Fibroblast of villous mesenchyme (primary cell): ENCODE data around the gene KLF15. TPM values are rescaled to one million over a fixed set of nuclear protein-coding genes. Genes with fewer than 3 reads are reported as not detected.

ENCODE experiments used
- DNase-seq: peaks from one replicate; pipeline ENCODE4 v3.0.0-alpha.2; 2010; ENCODE audit warnings: low read depth
- H3K4me3 ChIP-seq: 2 replicates; pipeline ENCODE4 v1.5.1; 2011; ENCODE audit warnings: low read depth, mild to moderate bottlenecking, low read length
- total RNA-seq: library from RNA; depleted of rRNA; stranded (reverse); fragments of >200 nt; gene quantifications from 2 replicates; pipeline ENCODE4 v1.2.3, GENCODE V29; 2012
- TF ChIP-seq, protein P1 (sequence below): IDR thresholded peaks from 2 replicates; pipeline ENCODE4 v1.5.1; 2012; ENCODE audit warnings: low read depth, mild to moderate bottlenecking, low read length; ENCODE audit not compliant: insufficient read depth

KLF15 gene
- total RNA-seq, 1 donor, result 0.43 TPM

DNA sequence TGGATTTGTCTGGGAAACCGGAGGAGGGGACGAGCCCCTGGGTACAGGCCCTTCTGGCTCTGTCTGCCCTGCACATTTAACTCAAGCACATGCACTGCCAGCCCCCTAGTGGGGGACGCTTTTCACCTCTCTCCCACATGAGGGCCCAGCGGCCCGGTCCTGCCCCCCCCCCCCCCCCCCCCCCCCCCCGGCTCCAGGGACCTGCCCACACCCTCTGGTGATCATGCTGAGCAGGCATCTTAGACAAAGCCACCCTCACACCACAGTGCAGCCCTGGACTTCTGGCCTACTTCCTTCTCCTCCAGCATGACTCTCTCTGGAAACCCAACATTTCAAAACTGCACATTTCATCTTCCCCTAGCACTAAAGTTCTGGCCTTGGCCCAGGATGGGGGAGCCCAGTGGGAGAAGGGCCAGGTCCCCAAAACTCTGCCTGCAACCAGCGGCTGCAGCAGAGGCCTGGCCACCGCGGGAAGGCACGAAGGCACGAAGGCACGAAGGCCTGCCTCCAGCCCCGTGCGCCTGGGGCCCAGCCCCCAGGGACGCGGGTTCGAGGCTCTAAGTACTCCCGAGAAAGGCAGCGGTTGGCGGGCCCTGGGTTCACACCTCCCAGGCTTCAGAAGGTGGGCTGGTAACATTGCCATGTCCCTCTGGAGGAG is 14.1 kb downstream of the KLF15 start:
- TF ChIP-seq, protein P1, sequence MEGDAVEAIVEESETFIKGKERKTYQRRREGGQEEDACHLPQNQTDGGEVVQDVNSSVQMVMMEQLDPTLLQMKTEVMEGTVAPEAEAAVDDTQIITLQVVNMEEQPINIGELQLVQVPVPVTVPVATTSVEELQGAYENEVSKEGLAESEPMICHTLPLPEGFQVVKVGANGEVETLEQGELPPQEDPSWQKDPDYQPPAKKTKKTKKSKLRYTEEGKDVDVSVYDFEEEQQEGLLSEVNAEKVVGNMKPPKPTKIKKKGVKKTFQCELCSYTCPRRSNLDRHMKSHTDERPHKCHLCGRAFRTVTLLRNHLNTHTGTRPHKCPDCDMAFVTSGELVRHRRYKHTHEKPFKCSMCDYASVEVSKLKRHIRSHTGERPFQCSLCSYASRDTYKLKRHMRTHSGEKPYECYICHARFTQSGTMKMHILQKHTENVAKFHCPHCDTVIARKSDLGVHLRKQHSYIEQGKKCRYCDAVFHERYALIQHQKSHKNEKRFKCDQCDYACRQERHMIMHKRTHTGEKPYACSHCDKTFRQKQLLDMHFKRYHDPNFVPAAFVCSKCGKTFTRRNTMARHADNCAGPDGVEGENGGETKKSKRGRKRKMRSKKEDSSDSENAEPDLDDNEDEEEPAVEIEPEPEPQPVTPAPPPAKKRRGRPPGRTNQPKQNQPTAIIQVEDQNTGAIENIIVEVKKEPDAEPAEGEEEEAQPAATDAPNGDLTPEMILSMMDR, result no peak
- DNase-seq, result peak; percentile 27

GRCh38 chr3:126342211-126342610 is 15.0 kb downstream of the KLF15 start:
- H3K4me3 ChIP-seq, result no peak overlapping the region
- TF ChIP-seq, protein P1, result no peak
- no peak for DNase-seq

More for the DNA sequence above, 14.1 kb downstream of the KLF15 start:
- H3K4me3 ChIP-seq, result no peak overlapping the region

DNA sequence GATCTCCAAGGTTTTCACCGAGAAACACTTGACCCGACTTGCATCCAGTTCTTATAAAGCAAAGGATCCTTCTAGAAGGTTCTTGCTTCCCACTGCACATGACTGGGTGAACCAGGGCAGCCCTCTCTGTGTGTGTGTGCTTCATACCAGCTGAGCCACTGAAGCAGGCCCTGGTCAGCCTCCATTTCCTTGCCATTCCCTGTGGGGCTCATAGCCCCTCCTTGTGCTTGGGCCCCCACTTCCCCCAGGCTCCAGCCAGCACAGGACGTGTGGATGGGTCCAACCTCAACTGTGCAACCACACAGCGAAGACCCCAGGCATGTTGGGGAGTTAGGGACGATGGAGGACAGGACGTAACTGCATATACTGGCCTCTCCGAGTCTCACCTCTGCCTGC is 15.5 kb downstream of the KLF15 start:
- DNase-seq, result no peak
- TF ChIP-seq, protein P1, result no peak
- no peak overlapping the region for H3K4me3 ChIP-seq

DNA sequence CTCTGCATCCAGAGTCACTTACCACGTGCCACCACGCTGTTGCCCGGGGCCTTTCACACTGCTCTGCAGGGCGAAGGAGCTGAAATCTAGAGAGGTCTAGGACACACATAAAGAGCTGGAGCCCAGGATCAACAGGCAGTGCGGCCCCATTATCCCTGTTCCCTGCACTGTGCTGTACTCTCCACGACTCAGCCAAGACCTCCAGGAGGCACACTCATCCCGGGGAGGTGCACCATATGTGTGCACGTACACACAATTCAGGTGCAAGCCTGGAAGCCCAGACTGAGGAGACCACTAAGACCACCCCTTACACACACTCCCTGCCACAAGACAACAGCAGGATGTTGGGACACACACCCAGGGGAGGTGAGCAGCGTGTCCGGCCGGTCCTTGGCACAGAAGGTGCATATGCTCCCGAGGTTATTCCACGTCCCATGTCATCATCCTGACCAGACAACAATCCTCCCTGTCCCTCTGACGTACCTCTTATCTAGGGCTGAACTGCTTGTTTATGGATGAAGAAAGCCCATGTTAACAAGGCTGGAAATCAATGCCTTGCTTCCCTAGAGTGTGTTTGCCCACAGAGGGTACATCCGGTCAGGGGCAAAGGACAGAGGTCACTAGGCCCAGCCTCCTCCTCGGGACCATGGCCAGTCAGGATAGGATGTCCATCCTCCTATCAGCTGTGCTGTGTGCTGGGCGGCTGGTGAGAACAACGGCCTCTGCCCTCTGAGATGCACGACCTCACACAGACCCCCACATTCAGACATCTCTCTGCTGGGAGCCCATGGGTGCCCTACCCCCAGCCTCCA is 16.1 kb downstream of the KLF15 start:
- TF ChIP-seq, protein P1, result no peak
- no peak overlapping the region for H3K4me3 ChIP-seq
- no peak for DNase-seq

DNA sequence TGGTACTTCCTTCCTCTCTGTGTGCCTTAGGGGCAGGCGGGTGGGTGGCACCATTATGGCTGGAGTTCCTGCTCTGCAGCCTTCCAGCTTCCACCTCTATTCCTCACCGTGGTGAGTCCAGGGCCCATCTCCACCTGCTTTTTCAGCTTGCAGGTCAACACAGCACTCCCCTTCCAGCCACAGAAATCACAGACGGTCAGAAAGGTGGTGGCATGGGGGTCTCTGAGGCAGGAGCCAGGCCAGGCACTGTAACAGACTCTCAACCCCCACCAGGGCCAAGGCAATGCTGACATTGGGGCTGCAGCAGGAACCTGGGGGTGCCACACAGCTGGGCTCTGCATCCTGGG is 16.6 kb downstream of the KLF15 start:
- no peak for DNase-seq
- TF ChIP-seq, protein P1, result no peak
- no peak overlapping the region for H3K4me3 ChIP-seq

DNA sequence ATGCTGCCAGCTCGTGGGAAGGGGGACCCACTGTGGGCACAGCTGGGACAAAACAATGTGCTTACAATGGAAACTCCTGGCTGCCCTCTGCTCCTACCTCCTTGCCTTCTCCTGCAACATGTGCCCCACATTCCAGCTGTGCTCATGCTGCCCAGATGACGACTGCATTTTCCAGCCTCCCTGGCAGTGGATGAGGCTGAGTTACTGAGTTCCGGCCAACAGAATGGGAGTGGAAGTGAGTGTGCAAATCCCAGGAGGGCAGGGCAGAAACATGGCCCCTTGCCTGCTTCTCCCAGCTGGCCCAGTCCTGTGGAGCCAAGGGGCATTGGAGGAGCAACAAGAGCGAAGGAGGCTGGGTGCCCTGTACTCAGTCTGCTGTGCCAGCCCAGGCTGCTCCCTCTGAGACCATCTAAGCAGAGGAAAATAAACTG is 17.1 kb downstream of the KLF15 start:
- H3K4me3 ChIP-seq, result no peak overlapping the region
- no peak for DNase-seq
- TF ChIP-seq, protein P1, result no peak

DNA sequence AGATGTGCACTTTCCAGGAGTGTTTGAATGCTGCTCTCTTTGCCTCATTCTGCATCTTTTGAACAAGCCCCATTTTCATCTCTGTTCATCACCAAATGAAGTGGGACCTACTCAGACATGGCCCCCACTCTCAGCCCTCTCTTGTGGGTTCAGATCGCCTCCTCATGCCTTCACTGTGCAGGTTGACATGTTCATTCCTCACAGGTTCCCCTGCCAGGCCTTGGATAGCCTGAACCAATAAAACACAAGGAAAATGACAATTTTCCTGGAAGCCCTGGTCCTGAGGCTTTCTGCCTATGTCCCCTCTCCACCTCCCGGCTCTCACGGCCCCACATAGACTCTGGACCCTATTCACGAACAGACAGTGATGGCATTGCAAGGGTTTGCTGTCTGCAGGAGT is 17.7 kb downstream of the KLF15 start:
- DNase-seq, result no peak
- TF ChIP-seq, protein P1, result no peak
- no peak overlapping the region for H3K4me3 ChIP-seq
